IMR-90 (cell line): Measurements from ENCODE around the gene HAGHL. TPM values are rescaled to one million over a fixed set of nuclear protein-coding genes. Genes with fewer than 3 reads are reported as not detected.

Source experiments
- ATAC-seq: fragments of 200-7000 bp; cut with Tn5 transposase; 2 replicates; pipeline ENCODE4 v1.9.1; 2020; ENCODE audit warnings: low read depth, mild to moderate bottlenecking, moderate library complexity
- BruUV-seq: library from RNA; stranded (reverse); fragments of 400-500 nt; replicated peaks from 2 replicates; lab custom pipeline; 2021; lab: Mats Ljungman, UMichigan
- CTCF ChIA-PET: fragments of 300-600 bp; formaldehyde crosslinking; extraction: SDS; loops from one replicate; lab custom pipeline; 2021; ENCODE audit warnings: antibody characterized with exemption; lab: Yijun Ruan, JAX
- POLR2A ChIA-PET: fragments of 300-600 bp; sonication (Branson Sonifier 250); formaldehyde crosslinking; loops from one replicate; lab custom pipeline; 2022; ENCODE audit warnings: antibody characterized with exemption; ENCODE audit not compliant: unreplicated experiment; lab: Charles Lee
- DNase-seq: peaks from one replicate; pipeline ENCODE4 v3.0.0; 2013
- H2AFZ ChIP-seq: replicated peaks from 2 replicates; pipeline ENCODE3; 2013; ENCODE audit warnings: low read length, mild to moderate bottlenecking; ENCODE audit not compliant: poor library complexity
- H2AK5ac ChIP-seq: 2 replicates; pipeline ENCODE4 v1.6.1; 2013; ENCODE audit warnings: low read depth, low read length, inconsistent platforms
- H2AK9ac ChIP-seq: replicated peaks from 2 replicates; pipeline ENCODE3; 2013; ENCODE audit warnings: mild to moderate bottlenecking, low read depth, low read length, moderate library complexity; ENCODE audit not compliant: poor library complexity
- H2BK120ac ChIP-seq: 2 replicates; pipeline ENCODE4 v1.6.1; 2013; ENCODE audit warnings: low read depth, low read length, inconsistent platforms
- H2BK15ac ChIP-seq: 3 replicates; pipeline ENCODE4 v1.6.1; 2013; ENCODE audit warnings: low read depth, low read length, inconsistent platforms
- H2BK20ac ChIP-seq: 2 replicates; pipeline ENCODE4 v1.6.1; 2013; ENCODE audit warnings: low read depth, mild to moderate bottlenecking, inconsistent platforms, low read length, moderate library complexity
- H2BK5ac ChIP-seq: 2 replicates; pipeline ENCODE4 v1.6.1; 2013; ENCODE audit warnings: mild to moderate bottlenecking, low read depth, low read length, inconsistent platforms; ENCODE audit not compliant: poor library complexity, severe bottlenecking
- H3K14ac ChIP-seq: replicated peaks from 2 replicates; pipeline ENCODE4 v1.6.1; 2013; ENCODE audit warnings: low read depth, low read length, inconsistent platforms
- H3K18ac ChIP-seq: 2 replicates; pipeline ENCODE4 v1.6.1; 2013; ENCODE audit warnings: low read depth, low read length, control low read depth
- H3K23ac ChIP-seq: 2 replicates; pipeline ENCODE4 v1.6.1; 2013; ENCODE audit warnings: low read depth, low read length, inconsistent platforms
- H3K27ac ChIP-seq: 2 replicates; pipeline ENCODE4 v1.5.1; 2013; ENCODE audit warnings: mild to moderate bottlenecking, control low read depth, low read length; ENCODE audit not compliant: insufficient read depth
- H3K27me3 ChIP-seq: 2 replicates; pipeline ENCODE4 v1.6.1; 2013; ENCODE audit warnings: low read length; ENCODE audit not compliant: control insufficient read depth, insufficient read depth
- H3K36me3 ChIP-seq: 2 replicates; pipeline ENCODE4 v1.6.1; 2013; ENCODE audit warnings: low read length, mixed read lengths; ENCODE audit not compliant: control insufficient read depth, insufficient read depth
- H3K4ac ChIP-seq: 2 replicates; pipeline ENCODE4 v1.6.1; 2013; ENCODE audit warnings: low read depth, low read length, inconsistent platforms
- H3K4me1 ChIP-seq: 2 replicates; pipeline ENCODE4 v1.6.1; 2013; ENCODE audit warnings: low read length, mixed read lengths; ENCODE audit not compliant: control insufficient read depth, insufficient read depth
- H3K4me2 ChIP-seq: 2 replicates; pipeline ENCODE4 v1.6.1; 2013; ENCODE audit warnings: low read depth, mild to moderate bottlenecking, control low read depth, low read length, moderate library complexity
- H3K4me3 ChIP-seq: 2 replicates; pipeline ENCODE4 v1.5.1; 2013; ENCODE audit warnings: low read depth, mild to moderate bottlenecking, control low read depth, low read length, moderate library complexity; ENCODE audit not compliant: insufficient read depth
- H3K56ac ChIP-seq: 2 replicates; pipeline ENCODE4 v1.6.1; 2013; ENCODE audit warnings: low read length, inconsistent platforms; ENCODE audit not compliant: insufficient read depth; ENCODE audit errors: extremely low read depth
- H3K79me1 ChIP-seq, 2 experiments: 2 replicates each; pipeline ENCODE4 v1.6.1; 2013; ENCODE audit warnings: low read length in 2 of 2, inconsistent platforms in 1 of 2, low read depth in 1 of 2
- H3K9ac ChIP-seq: 2 replicates; pipeline ENCODE4 v1.6.1; 2013; ENCODE audit warnings: low read depth, low read length, control low read depth
- H3K9me1 ChIP-seq: 2 replicates; pipeline ENCODE4 v1.6.1; 2013; ENCODE audit warnings: low read length, inconsistent platforms; ENCODE audit not compliant: insufficient read depth
- H3K9me3 ChIP-seq: 2 replicates; pipeline ENCODE4 v1.6.1; 2013; ENCODE audit warnings: low read length; ENCODE audit not compliant: control insufficient read depth, insufficient read depth
- H4K20me1 ChIP-seq: 2 replicates; pipeline ENCODE4 v1.6.1; 2013; ENCODE audit warnings: low read length, inconsistent platforms; ENCODE audit not compliant: insufficient read depth
- H4K5ac ChIP-seq: 2 replicates; pipeline ENCODE4 v1.6.1; 2013; ENCODE audit warnings: mild to moderate bottlenecking, low read depth, low read length, control low read depth
- H4K8ac ChIP-seq, 2 experiments: 2 replicates each; pipeline ENCODE4 v1.6.1; 2013; ENCODE audit warnings: low read depth in 2 of 2, low read length in 2 of 2, control low read depth in 1 of 2, inconsistent platforms in 1 of 2
- H4K91ac ChIP-seq: 2 replicates; pipeline ENCODE4 v1.6.1; 2013; ENCODE audit warnings: low read depth, low read length, inconsistent platforms; ENCODE audit not compliant: insufficient read depth
- CHD1 ChIP-seq: IDR thresholded peaks from 2 replicates; pipeline ENCODE4 v1.6.1; 2012; ENCODE audit warnings: low read depth, low read length, improper control_type of control experiment
- MAFK ChIP-seq: IDR thresholded peaks from 2 replicates; pipeline ENCODE4 v1.6.1; 2012; ENCODE audit warnings: low read depth, low read length, improper control_type of control experiment
- MAZ ChIP-seq: IDR thresholded peaks from 2 replicates; pipeline ENCODE4 v1.6.1; 2012; ENCODE audit warnings: low read depth, mild to moderate bottlenecking, low read length, improper control_type of control experiment, moderate library complexity, borderline replicate concordance
- MXI1 ChIP-seq: IDR thresholded peaks from 2 replicates; pipeline ENCODE4 v1.6.1; 2012; ENCODE audit warnings: low read depth, mild to moderate bottlenecking, low read length, moderate library complexity, borderline replicate concordance
- POLR2A ChIP-seq: IDR thresholded peaks from 2 replicates; pipeline ENCODE4 v1.6.1; 2012; ENCODE audit warnings: mild to moderate bottlenecking, low read depth, low read length
- RAD21 ChIP-seq: IDR thresholded peaks from 2 replicates; pipeline ENCODE4 v1.6.1; 2012; ENCODE audit warnings: low read length, improper control_type of control experiment
- RCOR1 ChIP-seq: IDR thresholded peaks from 2 replicates; pipeline ENCODE4 v1.6.1; 2012; ENCODE audit warnings: mild to moderate bottlenecking, low read length, improper control_type of control experiment; ENCODE audit not compliant: insufficient replicate concordance
- RFX5 ChIP-seq: IDR thresholded peaks from 2 replicates; pipeline ENCODE4 v1.8.0; 2012; ENCODE audit warnings: low read depth, mild to moderate bottlenecking, low read length, moderate library complexity
- SMC3 ChIP-seq: fragments of 150-350 bp; IDR thresholded peaks from 2 replicates; pipeline ENCODE4 v1.6.1; 2016; ENCODE audit warnings: low read depth, mild to moderate bottlenecking, antibody characterized with exemption, low read length, moderate library complexity
- USF2 ChIP-seq: fragments of 150-350 bp; IDR thresholded peaks from 2 replicates; pipeline ENCODE4 v1.6.1; 2017; ENCODE audit warnings: mild to moderate bottlenecking, antibody characterized with exemption, low read length, low read depth
- WGBS, 2 experiments: methylation state at CpG; one replicate each; pipeline versions ENCODE4 v1.1.5 to v1.1.7; 2013; ENCODE audit warnings: missing lambda C conversion rate in 2 of 2; ENCODE audit not compliant: insufficient read length in 1 of 2; ENCODE audit errors: extremely low coverage in 2 of 2; 5-methylcytosine and 5-hydroxymethylcytosine counted together
- dilution Hi-C: fragments of 300-500 bp; cut with HindIII; formaldehyde crosslinking; loops from one replicate; pipeline ENCODE4 v1.14.3; 2018; ENCODE audit warnings: low sequenced_read_pairs; ENCODE audit not compliant: unreplicated experiment
- in situ Hi-C: fragments of 300-500 bp; cut with MboI; formaldehyde crosslinking; loops from 3 replicates; pipeline ENCODE4 v1.14.3; 2019; ENCODE audit warnings: low sequenced_read_pairs, inconsistent platforms, mixed read lengths
- intact Hi-C: fragments of 100-400 bp; cut with micrococcal nuclease; formaldehyde crosslinking; loops from 2 replicates; pipeline ENCODE4 v1.10.0; 2022
- polyA plus RNA-seq, 3 experiments: library from polyadenylated mRNA; depleted of rRNA; stranded (reverse); fragments of >200 nt; gene quantifications; 2 replicates each; pipeline ENCODE4 v1.2.3, GENCODE V29; 2012; ENCODE audit warnings: low replicate concordance in 1 of 3
- total RNA-seq: library from RNA; depleted of rRNA; stranded (reverse); fragments of >200 nt; gene quantifications from 2 replicates; pipeline ENCODE4 v1.2.3, GENCODE V29; 2012
- TF ChIP-seq, protein P1 (sequence below): fragments of 150-350 bp; IDR thresholded peaks from 2 replicates; pipeline ENCODE4 v1.6.1; 2016; ENCODE audit warnings: low read depth, mild to moderate bottlenecking, low read length, moderate library complexity, borderline replicate concordance

Gene HAGHL
- total and polyA plus RNA-seq, 2 of the 4 experiments (the other 2 are of a cell fraction): 3.0 to 12.5 TPM

- TF ChIP-seq RCOR1: no peak
Measured at GRCh38 chr16:717450-718245, 9.3 kb upstream of the HAGHL start (continued).

- Histone ChIP-seq H2BK20ac (no peak overlapping the region), H3K56ac (no peak overlapping the region), H3K4me3 (no peak overlapping the region), H4K8ac (no peak overlapping the region), H3K9me1 (no peaks in the 10 kb centered on the region), H3K4me2 (no peak overlapping the region), H3K79me1 (peaks cover 13 to 23% of the 10 kb centered on the region in 2 experiments), H2AFZ (no peak overlapping the region), H3K14ac (no peak overlapping the region), H2BK120ac (no peak overlapping the region), H3K23ac (no peak overlapping the region), H2AK5ac (no peak overlapping the region), H3K27ac (no peak overlapping the region), H3K9ac (no peak overlapping the region), H4K20me1 (peaks cover 7% of the 10 kb centered on the region), H3K4ac (no peak overlapping the region), H2AK9ac (no peak overlapping the region), H3K9me3 (no peaks in the 10 kb centered on the region), H3K4me1 (peaks cover 21% of the 10 kb centered on the region), H4K91ac (no peak overlapping the region), H2BK15ac (no peak overlapping the region), H3K18ac (no peak overlapping the region), H2BK5ac (no peak overlapping the region), H3K27me3 (no peaks in the 10 kb centered on the region), H3K36me3 (peaks cover 1% of the 10 kb centered on the region; the same call in 1 of the 2 replicates), H4K5ac (no peak overlapping the region)
- dilution Hi-C loops (no loop called here), intact Hi-C loops (no loop called here), in situ Hi-C loops (loop anchor here (25.0 kb wide), 1 partner anchor 344 kb away; the partner anchor contains the start of gene SSTR5)
- 100% methylated on average over 1 of the region's 9 CpGs; no CpG with 5 or more reads in 1 of the 2 experiments for WGBS, 2 experiments
- CTCF ChIA-PET: no interaction called here
- DNase-seq: no peak
- ATAC-seq: no peak
- no peak for TF ChIP-seq RCOR1
- no peak for TF ChIP-seq POLR2A
- TF ChIP-seq RFX5: no peak
- no peak for TF ChIP-seq RAD21
- no peak for TF ChIP-seq CHD1
- no peak for TF ChIP-seq MAZ
- TF ChIP-seq MAFK: no peak
- TF ChIP-seq USF2: no peak
- no peak for TF ChIP-seq MXI1
- TF ChIP-seq, protein P1, sequence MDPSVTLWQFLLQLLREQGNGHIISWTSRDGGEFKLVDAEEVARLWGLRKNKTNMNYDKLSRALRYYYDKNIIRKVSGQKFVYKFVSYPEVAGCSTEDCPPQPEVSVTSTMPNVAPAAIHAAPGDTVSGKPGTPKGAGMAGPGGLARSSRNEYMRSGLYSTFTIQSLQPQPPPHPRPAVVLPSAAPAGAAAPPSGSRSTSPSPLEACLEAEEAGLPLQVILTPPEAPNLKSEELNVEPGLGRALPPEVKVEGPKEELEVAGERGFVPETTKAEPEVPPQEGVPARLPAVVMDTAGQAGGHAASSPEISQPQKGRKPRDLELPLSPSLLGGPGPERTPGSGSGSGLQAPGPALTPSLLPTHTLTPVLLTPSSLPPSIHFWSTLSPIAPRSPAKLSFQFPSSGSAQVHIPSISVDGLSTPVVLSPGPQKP: no peak
- no peak for TF ChIP-seq SMC3
- no TSS peak for BruUV-seq
- POLR2A ChIA-PET: no interaction called here
Measured at GRCh38 chr16:718389-718788, 8.5 kb upstream of the HAGHL start.
